K562 (cell line): ENCODE measurements around the gene ACTR5. TPM values are rescaled to one million over a fixed set of nuclear protein-coding genes. Genes with fewer than 3 reads are reported as not detected.

ENCODE experiments used
- ATAC-seq: fragments of 200-7000 bp; cut with Tn5 transposase; 3 replicates; pipeline ENCODE4 v1.9.1; 2020; ENCODE audit warnings: moderate library complexity
- BruUV-seq: library from RNA; stranded (reverse); fragments of 400-500 nt; replicated peaks from 2 replicates; lab custom pipeline; 2021; lab: Mats Ljungman, UMichigan
- CTCF ChIA-PET: fragments of 300-600 bp; formaldehyde crosslinking; extraction: SDS; loops from one replicate; lab custom pipeline; 2021; ENCODE audit warnings: low intra/inter-chr PET ratio; lab: Yijun Ruan, JAX
- POLR2A ChIA-PET: fragments of 300-600, 350-650 bp; sonication (Branson Sonifier 250); formaldehyde crosslinking; extraction: SDS; loops from one replicate; lab custom pipeline; 2021; ENCODE audit warnings: antibody characterized with exemption, inconsistent platforms; lab: Yijun Ruan, JAX
- DNase-seq, 4 experiments: peaks; one replicate each; pipeline versions ENCODE4 v3.0.0 to v3.0.0-alpha.2; 2011 to 2018; ENCODE audit warnings: low spot score in 3 of 4, mixed read lengths in 3 of 4; ENCODE audit errors: extremely low read depth in 1 of 4
- FAIRE-seq: peaks from 2 replicates; lab custom pipeline; 2011; peaks lifted over from hg19 to GRCh38; lab: Jason Lieb, UNC
- H2AFZ ChIP-seq: 2 replicates; pipeline ENCODE4 v1.6.0; 2011; ENCODE audit warnings: low read depth, low read length, control low read depth, inconsistent platforms
- H3K27ac ChIP-seq: fragments of 200-600 bp; 3 replicates; pipeline ENCODE4 v1.8.0; 2011; ENCODE audit warnings: low read depth, mild to moderate bottlenecking, control low read depth, inconsistent platforms, low read length, moderate library complexity, mixed read lengths; ENCODE audit errors: extremely low read depth
- H3K27me3 ChIP-seq, 2 experiments: fragments of 300-600 bp in 1 of 2; 2 replicates in 1 of 2; 3 replicates in 1 of 2; pipeline versions ENCODE4 v1.6.0 to v1.8.0; 2011; ENCODE audit warnings: inconsistent platforms in 2 of 2, low read length in 2 of 2, mild to moderate bottlenecking in 1 of 2, mixed read lengths in 1 of 2, moderate library complexity in 1 of 2; ENCODE audit not compliant: control insufficient read depth in 2 of 2, insufficient read depth in 2 of 2
- H3K36me3 ChIP-seq: fragments of 300-600 bp; 3 replicates; pipeline ENCODE4 v1.8.0; 2011; ENCODE audit warnings: mild to moderate bottlenecking, low read length, inconsistent platforms; ENCODE audit not compliant: control insufficient read depth, insufficient read depth
- H3K4me1 ChIP-seq, 2 experiments: fragments of 200-600 bp in 1 of 2; replicated peaks in 1 of 2; 2 replicates in 1 of 2; 3 replicates in 1 of 2; pipeline versions ENCODE4 v1.5.1 to v1.8.0; 2011; ENCODE audit warnings: inconsistent platforms in 2 of 2, low read length in 2 of 2, mild to moderate bottlenecking in 1 of 2, mixed read lengths in 1 of 2, moderate library complexity in 1 of 2; ENCODE audit not compliant: control insufficient read depth in 2 of 2, insufficient read depth in 2 of 2
- H3K4me2 ChIP-seq: 2 replicates; pipeline ENCODE4 v1.6.1; 2011; ENCODE audit warnings: low read length, control low read depth, inconsistent platforms, mixed read lengths; ENCODE audit not compliant: insufficient read depth
- H3K4me3 ChIP-seq: fragments of 200-600 bp; sonication (generic), shearing (Covaris generic); 2 replicates; pipeline ENCODE4 v1.5.1; 2016; ENCODE audit warnings: control low read depth, inconsistent platforms
- H3K79me2 ChIP-seq: fragments of 200-600 bp; 3 replicates; pipeline ENCODE4 v1.8.0; 2011; ENCODE audit warnings: low read length, inconsistent platforms; ENCODE audit not compliant: control insufficient read depth, insufficient read depth
- H3K9ac ChIP-seq, 2 experiments: 2 replicates each; pipeline versions ENCODE4 v1.6.0 to v1.6.1; 2011; ENCODE audit warnings: low read depth in 2 of 2, low read length in 2 of 2, control low read depth in 1 of 2, inconsistent platforms in 1 of 2, mild to moderate bottlenecking in 1 of 2, mixed read lengths in 1 of 2; ENCODE audit not compliant: insufficient read depth in 1 of 2
- H3K9me1 ChIP-seq: one replicate; pipeline ENCODE4 v1.6.0; 2011; ENCODE audit warnings: inconsistent platforms, mild to moderate bottlenecking, low read length, moderate library complexity; ENCODE audit not compliant: control insufficient read depth, insufficient read depth
- H3K9me3 ChIP-seq: replicated peaks from 2 replicates; pipeline ENCODE4 v1.5.1; 2011; ENCODE audit warnings: low read depth, low read length, inconsistent platforms; ENCODE audit not compliant: control insufficient read depth, insufficient read depth
- H4K20me1 ChIP-seq: replicated peaks from 2 replicates; pipeline ENCODE4 v1.6.1; 2011; ENCODE audit warnings: low read length, inconsistent platforms, mixed read lengths; ENCODE audit not compliant: control insufficient read depth, insufficient read depth
- DDX20 ChIP-seq: fragments of 450-650 bp; IDR thresholded peaks from 2 replicates; pipeline ENCODE4 v1.6.1; 2016; ENCODE audit warnings: missing genetic modification characterization, low read depth, mild to moderate bottlenecking, missing compliant biosample characterization, moderate library complexity
- FOSL1 ChIP-seq: fragments of 200-800 bp; sonication (Bioruptor generic); conservative IDR thresholded peaks from 2 replicates; pipeline ENCODE4 v1.6.1; 2016; ENCODE audit warnings: missing genetic modification characterization, missing compliant biosample characterization
- ID3 ChIP-seq, 2 experiments: fragments of 250-450 bp in 1 of 2; fragments of 450-650 bp in 1 of 2; sonication (Bioruptor Pico) in 1 of 2; IDR thresholded peaks; 2 replicates each; pipeline versions ENCODE4 v1.6.1 to v1.8.0; 2016 to 2021; ENCODE audit warnings: mild to moderate bottlenecking in 2 of 2, moderate library complexity in 2 of 2, missing compliant biosample characterization in 1 of 2, missing genetic modification characterization in 1 of 2
- KDM4B ChIP-seq, 2 experiments: fragments of 450-650 bp in 1 of 2; sonication (generic) in 1 of 2; IDR thresholded peaks; 2 replicates each; pipeline ENCODE4 v1.6.1; 2016 to 2017; ENCODE audit warnings: borderline replicate concordance in 2 of 2, antibody characterized with exemption in 1 of 2, low read depth in 1 of 2, mild to moderate bottlenecking in 1 of 2
- POLR2H ChIP-seq: IDR thresholded peaks from 2 replicates; pipeline ENCODE4 v1.6.1; 2016; ENCODE audit warnings: missing genetic modification characterization, low read depth, mild to moderate bottlenecking, control low read depth, missing compliant biosample characterization, moderate library complexity
- RNF2 ChIP-seq: sonication (generic); IDR thresholded peaks from 2 replicates; pipeline ENCODE4 v1.6.1; 2016
- SMAD3 ChIP-seq: fragments of 450-650 bp; formaldehyde crosslinking; conservative IDR thresholded peaks from 2 replicates; pipeline ENCODE4 v1.4.0; 2020; ENCODE audit warnings: mild to moderate bottlenecking
- TAF15 ChIP-seq: fragments of 200-400 bp; formaldehyde crosslinking; IDR thresholded peaks from 2 replicates; pipeline ENCODE4 v1.6.1; 2017; ENCODE audit warnings: mild to moderate bottlenecking, low read depth, low read length, moderate library complexity
- ZEB2 ChIP-seq: fragments of 450-650 bp; IDR thresholded peaks from 2 replicates; pipeline ENCODE4 v1.6.1; 2016
- ZNF24 ChIP-seq: fragments of 450-650 bp; IDR thresholded peaks from 2 replicates; pipeline ENCODE4 v1.6.1; 2016
- ZSCAN32 ChIP-seq: fragments of 450-650 bp; formaldehyde crosslinking; IDR thresholded peaks from 2 replicates; pipeline ENCODE4 v1.4.0; 2020; ENCODE audit warnings: mild to moderate bottlenecking, moderate library complexity
- WGBS: fragments of 100-300 bp; shearing (Covaris generic); methylation state at CpG from one replicate; pipeline ENCODE4 v1.1.6; 2016; ENCODE audit warnings: low coverage, mixed read lengths; ENCODE audit not compliant: insufficient coverage; ENCODE audit errors: missing lambda C conversion rate; 5-methylcytosine and 5-hydroxymethylcytosine counted together
- in situ Hi-C: fragments of 300-500 bp; cut with MboI; formaldehyde crosslinking; loops from 4 replicates; pipeline ENCODE4 v1.15.0; 2018; ENCODE audit warnings: inconsistent platforms, mixed read lengths
- intact Hi-C: fragments of 100-400 bp; cut with micrococcal nuclease; formaldehyde crosslinking; loops from 2 replicates; pipeline ENCODE4 v1.14.2; 2022
- polyA plus RNA-seq, 8 experiments: library from polyadenylated mRNA; depleted of rRNA in 4 of 8; stranded (reverse) in 5 of 8; unstranded in 3 of 8; fragments of >200 nt; fragmentation: Nextera tagmentation in 2 of 8; fragmentation: Illumina TruSeq in 1 of 8; extraction: Ambion mirVana in 2 of 8; extraction: Trizol in 1 of 8; gene quantifications; 2 replicates each; pipeline versions ENCODE4 v1.2.1 to v1.2.3, GENCODE V29; 2011 to 2014; ENCODE audit warnings: inconsistent platforms in 1 of 8, missing spikeins in 1 of 8
- total RNA-seq, 7 experiments: library from RNA; depleted of rRNA in 6 of 7; stranded (reverse); fragments of >200 nt in 6 of 7; fragmentation: Illumina TruSeq in 2 of 7; extraction: Trizol in 2 of 7; gene quantifications; 2 replicates each; pipeline versions ENCODE4 v1.2.1 to v1.2.3, GENCODE V29; 2011 to 2021; ENCODE audit warnings: low replicate concordance in 1 of 7

ACTR5 gene
- total and polyA plus RNA-seq, 9 of the 15 experiments (the other 6 are each of a cell fraction or from before 2014, with no cell fraction given): 0.93 to 18.8 (median 12.9) TPM

- no peak for TF ChIP-seq ZNF24
- TF ChIP-seq ID3 (CRISPR knock-in tag; IDR thresholded peaks at IDR 0.05): no peak
- TF ChIP-seq ID3 (tag; IDR thresholded peaks at IDR 0.05): no peak
- no peak for TF ChIP-seq POLR2H (tag)
- TF ChIP-seq SMAD3 (CRISPR knock-in tag): no peak
- no peak for TF ChIP-seq ZEB2
- TF ChIP-seq DDX20: no peak
- TF ChIP-seq ZSCAN32: no peak
- no peak for TF ChIP-seq KDM4B (IDR thresholded peaks at IDR 0.05; ENCODE audit: borderline replicate concordance in 2 of 2, low read depth in 1 of 2)
- TF ChIP-seq RNF2: no peak
These were observed 15.4 kb downstream of the ACTR5 start (continued) for GRCh38 chr20:38763616-38764015.

DNA sequence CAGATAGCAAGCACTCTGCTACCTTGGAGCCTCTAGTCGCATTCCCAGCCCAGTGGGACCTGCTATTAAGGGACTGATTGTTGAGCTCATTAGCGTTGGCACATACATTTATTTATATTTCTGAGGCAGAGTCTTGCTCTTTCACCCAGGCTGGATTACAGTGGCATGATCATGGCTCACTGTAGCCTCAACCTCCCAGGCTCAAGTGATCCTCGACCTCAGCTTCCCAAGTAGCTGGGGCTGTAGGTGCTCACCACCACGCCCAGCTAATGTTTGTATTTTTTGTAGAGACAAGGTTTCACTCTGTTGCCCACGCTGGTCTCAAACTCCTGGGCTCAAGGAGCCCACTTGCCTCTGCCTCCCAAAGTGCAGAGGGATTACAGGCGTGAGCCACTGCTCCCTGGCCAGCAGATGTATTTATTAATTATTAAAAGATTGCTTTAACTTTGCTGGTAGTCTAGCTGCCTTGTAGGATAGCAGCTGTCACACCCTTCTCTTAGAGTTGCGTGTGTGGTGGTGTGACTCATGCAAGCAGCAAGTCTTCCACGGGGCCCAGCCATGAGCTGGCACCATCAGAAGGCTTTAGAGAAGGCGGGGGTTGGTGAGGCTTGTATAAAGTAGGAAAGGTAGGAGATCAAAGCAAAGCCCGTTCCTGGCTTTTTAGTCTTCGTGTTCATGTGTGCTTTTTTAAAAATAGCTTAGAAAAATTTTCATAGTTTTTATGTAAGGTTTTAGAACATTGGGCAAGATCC lies 16.5 kb downstream of the ACTR5 start:
- Histone ChIP-seq H3K27ac (no peak overlapping the region), H3K4me1 (no peaks in the 10 kb centered on the region), H3K4me3 (no peak overlapping the region), H3K27me3 (no peaks in the 10 kb centered on the region), H3K4me2 (no peak overlapping the region), H3K9me1 (peaks cover 4% of the 10 kb centered on the region), H3K9ac (no peak overlapping the region), H3K36me3 (peaks cover 83% of the 10 kb centered on the region), H2AFZ (no peak overlapping the region), H3K9me3 (no peaks in the 10 kb centered on the region), H3K79me2 (no peaks in the 10 kb centered on the region), H4K20me1 (0 out of 2 replicates have a peak, but pooled peaks cover 2% of the 10 kb centered on the region)
- ChIA-PET POLR2A (interaction anchor here (0.6 to 1.1 kb wide), 3 partner anchors 13 to 136 kb away, joined by 3 to 4 read pairs (median 3); no protein-coding TSS in a partner anchor), CTCF (no interaction called here)
- WGBS: 66% methylated on average over 10 of the region's 11 CpGs
- ATAC-seq: no peak
- peak in 1 of 4 experiments; percentile 16 for DNase-seq
- FAIRE-seq: no peak
- TF ChIP-seq TAF15 (no peak), FOSL1 (tag) (peak; percentile 77)
- BruUV-seq: no TSS peak
- intact Hi-C loops (no loop called here), in situ Hi-C loops (no loop called here)
